SK-N-SH (cell line): ENCODE measurements around the gene SIGLECL1. TPM values are rescaled to one million over a fixed set of nuclear protein-coding genes. Genes with fewer than 3 reads are reported as not detected.
"Not testable (repeated sequence)": the region's sequence is repeated elsewhere in the genome, so short reads cannot be mapped to it uniquely, and the experiment has no call there.

ENCODE experiments used
- CTCF ChIA-PET: fragments of 300-600, 350-600 bp; formaldehyde crosslinking; extraction: SDS; loops from one replicate; lab custom pipeline; 2021; lab: Yijun Ruan, JAX
- POLR2A ChIA-PET: fragments of 350-600 bp; sonication (Branson Sonifier 250); formaldehyde crosslinking; extraction: SDS; loops from one replicate; lab custom pipeline; 2020; ENCODE audit warnings: antibody characterized with exemption, inconsistent platforms; lab: Yijun Ruan, JAX
- DNase-seq: peaks from one replicate; pipeline ENCODE4 v3.0.0; 2012
- H2AFZ ChIP-seq: fragments of 200-600 bp; sonication (generic); 2 replicates; pipeline ENCODE4 v1.8.1; 2016; ENCODE audit warnings: antibody characterized with exemption, mild to moderate bottlenecking, low read depth
- H3F3A ChIP-seq: fragments of 200-600 bp; sonication (generic); replicated peaks from 2 replicates; pipeline ENCODE3; 2016; ENCODE audit warnings: antibody characterized with exemption, mild to moderate bottlenecking; ENCODE audit not compliant: insufficient read depth
- H3K27ac ChIP-seq, 2 experiments: fragments of 200-500 bp in 1 of 2; fragments of 200-600 bp in 1 of 2; sonication (Bioruptor generic) in 1 of 2; sonication (generic), shearing (Covaris generic) in 1 of 2; 2 replicates each; pipeline versions ENCODE4 v1.5.1 to v1.6.1; 2014 to 2016; ENCODE audit warnings: low read depth in 2 of 2, inconsistent platforms in 1 of 2, low read length in 1 of 2, mild to moderate bottlenecking in 1 of 2, mixed read lengths in 1 of 2
- H3K27me3 ChIP-seq: fragments of 200-600 bp; sonication (generic), shearing (Covaris generic); 2 replicates; pipeline ENCODE4 v1.6.1; 2016; ENCODE audit warnings: mixed run types; ENCODE audit not compliant: insufficient read depth
- H3K36me3 ChIP-seq, 2 experiments: fragments of 200-500 bp in 1 of 2; fragments of 200-600 bp in 1 of 2; sonication (Bioruptor generic) in 1 of 2; sonication (generic) in 1 of 2; replicated peaks in 1 of 2; 2 replicates each; pipeline versions ENCODE3 to v1.5.1; 2014 to 2016; ENCODE audit warnings: low read length in 1 of 2, mild to moderate bottlenecking in 1 of 2; ENCODE audit not compliant: insufficient read depth in 2 of 2, control insufficient read depth in 1 of 2
- H3K4me1 ChIP-seq, 2 experiments: fragments of 200-500 bp in 1 of 2; fragments of 200-600 bp in 1 of 2; sonication (Bioruptor generic) in 1 of 2; sonication (generic), shearing (Covaris generic) in 1 of 2; 2 replicates each; pipeline versions ENCODE4 v1.5.1 to v1.6.1; 2014 to 2016; ENCODE audit warnings: low read depth in 1 of 2, low read length in 1 of 2, mixed run types in 1 of 2; ENCODE audit not compliant: insufficient read depth in 2 of 2, control insufficient read depth in 1 of 2
- H3K4me2 ChIP-seq: fragments of 200-600 bp; sonication (generic), shearing (Covaris generic); 2 replicates; pipeline ENCODE4 v1.6.1; 2017; ENCODE audit warnings: mixed run types
- H3K4me3 ChIP-seq, 2 experiments: fragments of 200-500 bp in 1 of 2; fragments of 200-600 bp in 1 of 2; sonication (Bioruptor generic) in 1 of 2; sonication (generic), shearing (Covaris generic) in 1 of 2; 2 replicates each; pipeline versions ENCODE4 v1.5.1 to v1.8.1; 2014 to 2016; ENCODE audit warnings: low read depth in 2 of 2, inconsistent platforms in 1 of 2, low read length in 1 of 2, mild to moderate bottlenecking in 1 of 2, mixed read lengths in 1 of 2, moderate library complexity in 1 of 2
- H3K79me2 ChIP-seq: fragments of 200-600 bp; sonication (generic); 2 replicates; pipeline ENCODE4 v1.8.1; 2017; ENCODE audit warnings: mild to moderate bottlenecking; ENCODE audit not compliant: insufficient read depth
- H3K9ac ChIP-seq: fragments of 200-600 bp; sonication (generic); 2 replicates; pipeline ENCODE4 v1.6.1; 2017; ENCODE audit warnings: mixed run types
- H3K9me2 ChIP-seq: fragments of 200-600 bp; sonication (generic); 2 replicates; pipeline ENCODE4 v1.6.1; 2017; ENCODE audit warnings: mixed run types
- H3K9me3 ChIP-seq: fragments of 200-600 bp; sonication (generic); 2 replicates; pipeline ENCODE4 v1.6.1; 2017; ENCODE audit warnings: mixed run types, mild to moderate bottlenecking, moderate library complexity
- H4K20me1 ChIP-seq: fragments of 200-600 bp; sonication (generic); 2 replicates; pipeline ENCODE4 v1.6.1; 2017; ENCODE audit warnings: mild to moderate bottlenecking, mixed run types; ENCODE audit not compliant: insufficient read depth
- CHD2 ChIP-seq: fragments of 150-350 bp; IDR thresholded peaks from 2 replicates; pipeline ENCODE4 v1.6.1; 2018; ENCODE audit warnings: low read length; ENCODE audit not compliant: partially characterized antibody
- FOXJ3 ChIP-seq: sonication (generic); formaldehyde crosslinking; IDR thresholded peaks from 2 replicates; pipeline ENCODE4 v1.5.1; 2020; ENCODE audit warnings: mild to moderate bottlenecking, missing genetic modification reagents
- FOXM1 ChIP-seq: IDR thresholded peaks from 2 replicates; pipeline ENCODE4 v1.4.0; 2012; ENCODE audit warnings: low read depth, mild to moderate bottlenecking
- GABPA ChIP-seq: IDR thresholded peaks from 2 replicates; pipeline ENCODE4 v1.4.0; 2012; ENCODE audit warnings: low read depth, mild to moderate bottlenecking
- IRF3 ChIP-seq: fragments of 150-350 bp; IDR thresholded peaks from 2 replicates; pipeline ENCODE4 v1.6.1; 2016; ENCODE audit warnings: mild to moderate bottlenecking, low read depth, low read length
- JUND ChIP-seq: IDR thresholded peaks from 2 replicates; pipeline ENCODE4 v1.4.0; 2012
- MXI1 ChIP-seq: IDR thresholded peaks from 2 replicates; pipeline ENCODE4 v1.6.1; 2012; ENCODE audit warnings: mild to moderate bottlenecking, low read depth, low read length, improper control_type of control experiment
- NFIC ChIP-seq: IDR thresholded peaks from 2 replicates; pipeline ENCODE4 v1.4.0; 2012; ENCODE audit warnings: borderline replicate concordance
- NRF1 ChIP-seq: IDR thresholded peaks from 2 replicates; pipeline ENCODE4 v1.6.1; 2012; ENCODE audit warnings: low read depth, mild to moderate bottlenecking, low read length
- POLR2AphosphoS5 ChIP-seq: IDR thresholded peaks from 2 replicates; pipeline ENCODE4 v1.6.1; 2012; ENCODE audit warnings: low read depth, low read length
- SIN3A ChIP-seq: IDR thresholded peaks from 2 replicates; pipeline ENCODE4 v1.6.1; 2012; ENCODE audit warnings: low read depth, mild to moderate bottlenecking, low read length, moderate library complexity, borderline replicate concordance
- USF1 ChIP-seq: IDR thresholded peaks from 2 replicates; pipeline ENCODE4 v1.4.0; 2012; ENCODE audit warnings: low read depth, borderline replicate concordance
- YY1 ChIP-seq: IDR thresholded peaks from 2 replicates; pipeline ENCODE4 v1.4.0; 2012; ENCODE audit warnings: low read depth, mild to moderate bottlenecking
- WGBS: methylation state at CpG from one replicate; pipeline ENCODE4 v1.1.6; 2017; ENCODE audit warnings: low lambda C conversion rate; 5-methylcytosine and 5-hydroxymethylcytosine counted together
- polyA plus RNA-seq, 3 experiments: library from polyadenylated mRNA; depleted of rRNA; stranded (reverse); fragments of >200 nt; gene quantifications; 2 replicates each; pipeline ENCODE4 v1.2.3, GENCODE V29; 2012
- TF ChIP-seq, protein P1 (sequence below): fragments of 150-350 bp; IDR thresholded peaks from 2 replicates; pipeline ENCODE4 v1.6.1; 2017; ENCODE audit warnings: antibody characterized with exemption, low read length, low read depth, borderline replicate concordance
- TF ChIP-seq, protein P2 (sequence below): IDR thresholded peaks from 2 replicates; pipeline ENCODE4 v1.4.0; 2012; ENCODE audit warnings: low read depth, borderline replicate concordance

The SIGLECL1 gene
- polyA plus RNA-seq, 1 of the 3 experiments (the other 2 are of a cell fraction) = not detected

DNA sequence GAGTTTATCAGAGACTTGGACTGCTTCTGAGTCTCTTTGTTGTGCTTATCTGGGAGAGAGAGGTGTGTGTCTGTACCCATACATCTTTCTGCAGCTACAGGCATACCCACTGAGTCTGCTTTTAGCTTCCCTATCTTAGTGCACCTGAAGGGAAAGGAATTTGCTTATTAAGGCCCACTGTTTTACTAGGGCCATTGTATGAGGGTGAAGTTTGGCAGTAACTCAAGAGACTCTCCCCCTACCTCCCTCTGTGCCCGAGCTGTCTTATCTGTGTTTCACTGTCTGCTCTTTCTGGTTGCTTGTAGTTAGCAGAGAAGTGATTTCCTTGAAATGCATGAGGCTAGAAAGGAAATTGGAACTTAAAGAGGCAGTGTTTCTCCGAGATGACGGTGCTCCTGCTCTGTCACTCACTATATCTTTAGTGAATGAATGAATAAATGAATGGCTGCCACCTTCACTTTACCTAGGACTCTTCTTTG lies 26.7 kb upstream of the SIGLECL1 start (continued):
- TF ChIP-seq, protein P1, sequence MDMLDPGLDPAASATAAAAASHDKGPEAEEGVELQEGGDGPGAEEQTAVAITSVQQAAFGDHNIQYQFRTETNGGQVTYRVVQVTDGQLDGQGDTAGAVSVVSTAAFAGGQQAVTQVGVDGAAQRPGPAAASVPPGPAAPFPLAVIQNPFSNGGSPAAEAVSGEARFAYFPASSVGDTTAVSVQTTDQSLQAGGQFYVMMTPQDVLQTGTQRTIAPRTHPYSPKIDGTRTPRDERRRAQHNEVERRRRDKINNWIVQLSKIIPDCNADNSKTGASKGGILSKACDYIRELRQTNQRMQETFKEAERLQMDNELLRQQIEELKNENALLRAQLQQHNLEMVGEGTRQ = no peak
- TF ChIP-seq POLR2AphosphoS5 (no peak), FOXM1 (no peak), NFIC (no peak), YY1 (no peak), USF1 (no peak)

- CTCF ChIA-PET = interaction anchor here (2.9 kb wide), 1 partner anchor 35 kb away, joined by 6 read pairs; no protein-coding TSS in a partner anchor
- H3K4me2 ChIP-seq, H3K4me1 ChIP-seq, H3K36me3 ChIP-seq, H2AFZ ChIP-seq, H4K20me1 ChIP-seq, H3K9me2 ChIP-seq, DNase-seq, H3K27me3 ChIP-seq, H3F3A ChIP-seq, H3K79me2 ChIP-seq, H3K9me3 ChIP-seq, H3K27ac ChIP-seq, POLR2A ChIA-PET, H3K4me3 ChIP-seq, H3K9ac ChIP-seq: not testable (repeated sequence)
- WGBS = 9% methylated on average over 10 of the region's 11 CpGs
These were observed 25.9 kb upstream of the SIGLECL1 start, which contains the start of gene CD33 for GRCh38 chr19:51224898-51225393. Gene CD33 (plus strand): TSS chr19:51225080. CDS start chr19:51225119, 39 bp downstream.

GRCh38 chr19:51226067-51226466 lies 24.8 kb upstream of the SIGLECL1 start:
- Histone ChIP-seq H3K27me3 (no peaks in the 10 kb centered on the region; the same call in 1 of the 2 replicates), H3F3A (no peaks in the 10 kb centered on the region), H3K36me3 (no peaks in the 10 kb centered on the region), H3K9me2 (no peaks in the 10 kb centered on the region), H3K4me1 (no peaks in the 10 kb centered on the region), H3K9me3 (no peaks in the 10 kb centered on the region), H3K9ac (no peak overlapping the region), H3K27ac (no peak overlapping the region), H3K4me3 (no peak overlapping the region), H4K20me1 (no peaks in the 10 kb centered on the region), H2AFZ (no peak overlapping the region), H3K79me2 (no peaks in the 10 kb centered on the region), H3K4me2 (no peak overlapping the region)
- no peak for TF ChIP-seq IRF3
- TF ChIP-seq, protein P2, sequence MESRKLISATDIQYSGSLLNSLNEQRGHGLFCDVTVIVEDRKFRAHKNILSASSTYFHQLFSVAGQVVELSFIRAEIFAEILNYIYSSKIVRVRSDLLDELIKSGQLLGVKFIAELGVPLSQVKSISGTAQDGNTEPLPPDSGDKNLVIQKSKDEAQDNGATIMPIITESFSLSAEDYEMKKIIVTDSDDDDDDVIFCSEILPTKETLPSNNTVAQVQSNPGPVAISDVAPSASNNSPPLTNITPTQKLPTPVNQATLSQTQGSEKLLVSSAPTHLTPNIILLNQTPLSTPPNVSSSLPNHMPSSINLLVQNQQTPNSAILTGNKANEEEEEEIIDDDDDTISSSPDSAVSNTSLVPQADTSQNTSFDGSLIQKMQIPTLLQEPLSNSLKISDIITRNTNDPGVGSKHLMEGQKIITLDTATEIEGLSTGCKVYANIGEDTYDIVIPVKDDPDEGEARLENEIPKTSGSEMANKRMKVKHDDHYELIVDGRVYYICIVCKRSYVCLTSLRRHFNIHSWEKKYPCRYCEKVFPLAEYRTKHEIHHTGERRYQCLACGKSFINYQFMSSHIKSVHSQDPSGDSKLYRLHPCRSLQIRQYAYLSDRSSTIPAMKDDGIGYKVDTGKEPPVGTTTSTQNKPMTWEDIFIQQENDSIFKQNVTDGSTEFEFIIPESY = no peak
- no peak for TF ChIP-seq FOXJ3
- TF ChIP-seq JUND = no peak
- no peak for TF ChIP-seq SIN3A
- no peak for TF ChIP-seq NRF1
- TF ChIP-seq GABPA = no peak
- no peak for TF ChIP-seq MXI1
- no peak for TF ChIP-seq CHD2
- ChIA-PET CTCF (interaction anchor here (2.9 kb wide), 1 partner anchor 34 kb away, joined by 6 read pairs; no protein-coding TSS in a partner anchor), POLR2A (no interaction called here)
- DNase-seq = no peak
- 0% methylated on average over 3 of the region's 3 CpGs for WGBS
